Mesenchymal stem cell (in vitro differentiated cells and primary cell): ENCODE measurements around the gene CA10.

Source experiments
- DNase-seq: peaks from one replicate; pipeline ENCODE4 v3.0.0-alpha.2; 2013
- H2AFZ ChIP-seq: one replicate; pipeline ENCODE4 v1.6.1; 2013; ENCODE audit warnings: low read depth, mild to moderate bottlenecking, control low read depth, inconsistent platforms, low read length, moderate library complexity
- H2AK5ac ChIP-seq: 2 replicates; pipeline ENCODE4 v1.6.1; 2013; ENCODE audit warnings: low read length, moderate library complexity, mild to moderate bottlenecking, inconsistent platforms; ENCODE audit not compliant: severe bottlenecking
- H2BK120ac ChIP-seq: one replicate; pipeline ENCODE4 v1.6.1; 2013; ENCODE audit warnings: low read depth, mild to moderate bottlenecking, inconsistent platforms, low read length, moderate library complexity
- H2BK12ac ChIP-seq, 2 experiments: one replicate each; pipeline ENCODE4 v1.6.1; 2013; ENCODE audit warnings: inconsistent platforms in 2 of 2, low read length in 2 of 2, mild to moderate bottlenecking in 2 of 2, moderate library complexity in 2 of 2, control low read depth in 1 of 2
- H2BK15ac ChIP-seq: one replicate; pipeline ENCODE4 v1.6.1; 2013; ENCODE audit warnings: mild to moderate bottlenecking, low read depth, inconsistent platforms; ENCODE audit not compliant: poor library complexity, severe bottlenecking
- H2BK5ac ChIP-seq: 2 replicates; pipeline ENCODE4 v1.6.1; 2013; ENCODE audit warnings: low read depth, mild to moderate bottlenecking, low read length, control low read depth, inconsistent platforms; ENCODE audit not compliant: poor library complexity, severe bottlenecking
- H3K14ac ChIP-seq, 2 experiments: one replicate each; pipeline ENCODE4 v1.6.1; 2013; ENCODE audit warnings: inconsistent platforms in 2 of 2, low read length in 2 of 2, control low read depth in 1 of 2, mild to moderate bottlenecking in 1 of 2, moderate library complexity in 1 of 2
- H3K18ac ChIP-seq, 2 experiments: one replicate each; pipeline ENCODE4 v1.6.1; 2013; ENCODE audit warnings: inconsistent platforms in 2 of 2, low read length in 2 of 2, control low read depth in 1 of 2, low read depth in 1 of 2, mild to moderate bottlenecking in 1 of 2
- H3K23ac ChIP-seq, 2 experiments: one replicate each; pipeline ENCODE4 v1.6.1; 2013; ENCODE audit warnings: inconsistent platforms in 2 of 2, low read length in 2 of 2, mild to moderate bottlenecking in 2 of 2, moderate library complexity in 2 of 2, control low read depth in 1 of 2
- H3K27ac ChIP-seq: 2 replicates; pipeline ENCODE4 v1.5.1; 2013; ENCODE audit warnings: mild to moderate bottlenecking, moderate library complexity, low read length, control low read depth, inconsistent platforms; ENCODE audit not compliant: poor library complexity, severe bottlenecking
- H3K27me3 ChIP-seq, 2 experiments: 2 replicates each; pipeline versions ENCODE4 v1.6.1 to v1.7.0; 2013; ENCODE audit warnings: low read length in 2 of 2, mild to moderate bottlenecking in 2 of 2, moderate library complexity in 2 of 2, control low read depth in 1 of 2, inconsistent platforms in 1 of 2; ENCODE audit not compliant: control insufficient read depth in 1 of 2, insufficient read depth in 1 of 2
- H3K36me3 ChIP-seq, 2 experiments: 2 replicates each; pipeline versions ENCODE4 v1.6.1 to v1.7.0; 2013; ENCODE audit warnings: low read length in 2 of 2, control low read depth in 1 of 2, inconsistent platforms in 1 of 2, low read depth in 1 of 2, mild to moderate bottlenecking in 1 of 2; ENCODE audit not compliant: insufficient read depth in 2 of 2, control insufficient read depth in 1 of 2
- H3K4ac ChIP-seq, 2 experiments: one replicate each; pipeline ENCODE4 v1.6.1; 2013; ENCODE audit warnings: inconsistent platforms in 2 of 2, low read length in 2 of 2, mild to moderate bottlenecking in 2 of 2, moderate library complexity in 2 of 2, control low read depth in 1 of 2, low read depth in 1 of 2
- H3K4me1 ChIP-seq: 2 replicates; pipeline ENCODE4 v1.6.1; 2013; ENCODE audit warnings: low read depth, low read length, control low read depth; ENCODE audit not compliant: control insufficient read depth, insufficient read depth
- H3K4me2 ChIP-seq: 2 replicates; pipeline ENCODE4 v1.6.1; 2013; ENCODE audit warnings: low read length, mild to moderate bottlenecking, inconsistent platforms; ENCODE audit not compliant: poor library complexity, severe bottlenecking
- H3K4me3 ChIP-seq, 2 experiments: 2 replicates each; pipeline versions ENCODE4 v1.5.1 to v1.7.0; 2013; ENCODE audit warnings: low read length in 2 of 2, mild to moderate bottlenecking in 2 of 2, control low read depth in 1 of 2, low read depth in 1 of 2; ENCODE audit not compliant: insufficient read depth in 1 of 2
- H3K79me1 ChIP-seq: replicated peaks from 2 replicates; pipeline ENCODE4 v1.6.1; 2013; ENCODE audit warnings: mild to moderate bottlenecking, control low read depth, low read length, inconsistent platforms; ENCODE audit not compliant: poor library complexity, severe bottlenecking
- H3K9ac ChIP-seq: 2 replicates; pipeline ENCODE4 v1.7.0; 2013; ENCODE audit warnings: mild to moderate bottlenecking, low read length, moderate library complexity
- H3K9me3 ChIP-seq: 2 replicates; pipeline ENCODE4 v1.7.0; 2013; ENCODE audit warnings: mild to moderate bottlenecking, low read length; ENCODE audit not compliant: control insufficient read depth
- H4K8ac ChIP-seq: one replicate; pipeline ENCODE4 v1.6.1; 2013; ENCODE audit warnings: inconsistent platforms, mild to moderate bottlenecking, low read length, moderate library complexity
- H4K91ac ChIP-seq: one replicate; pipeline ENCODE4 v1.6.1; 2013; ENCODE audit warnings: mild to moderate bottlenecking, low read length, inconsistent platforms
- WGBS: methylation state at CpG from one replicate; pipeline ENCODE4 v1.1.7; 2013; ENCODE audit warnings: mixed read lengths; 5-methylcytosine and 5-hydroxymethylcytosine counted together

Gene CA10

GRCh38 chr17:51683291-51683690 lies 475.2 kb downstream of the CA10 start:
- no peaks in the 10 kb centered on the region for H3K9me3 ChIP-seq
- H2AK5ac ChIP-seq, result no peak overlapping the region
- 88% methylated on average over 10 of the region's 10 CpGs for WGBS
- no peaks in the 10 kb centered on the region for H3K27me3 ChIP-seq
- no peak overlapping the region for H2BK15ac ChIP-seq
- H3K36me3 ChIP-seq, result no peaks in the 10 kb centered on the region
- no peak overlapping the region for H3K4me3 ChIP-seq
- H3K4me2 ChIP-seq, result no peak overlapping the region
- no peak overlapping the region for H3K9ac ChIP-seq
- no peak overlapping the region for H3K18ac ChIP-seq
- H4K8ac ChIP-seq, result no peak overlapping the region
- H3K4me1 ChIP-seq, result no peaks in the 10 kb centered on the region
- H2BK120ac ChIP-seq, result no peak overlapping the region
- H3K14ac ChIP-seq, result no peak overlapping the region
- H3K4ac ChIP-seq, result no peak overlapping the region
- no peak overlapping the region for H2BK5ac ChIP-seq
- no peaks in the 10 kb centered on the region for H3K79me1 ChIP-seq
- no peak overlapping the region for H3K27ac ChIP-seq
- DNase-seq, result no peak
- H3K23ac ChIP-seq, result no peak overlapping the region
- H4K91ac ChIP-seq, result no peak overlapping the region
- H2BK12ac ChIP-seq, result no peak overlapping the region
- H2AFZ ChIP-seq, result no peak overlapping the region

- Histone ChIP-seq H3K14ac (no peak overlapping the region), H2BK5ac (no peak overlapping the region), H3K9ac (no peak overlapping the region)
Observed at GRCh38 chr17:51682115-51682514, 476.4 kb downstream of the CA10 start.

GRCh38 chr17:51677875-51678274 lies 480.6 kb downstream of the CA10 start:
- 90% methylated on average over 1 of the region's 1 CpG for WGBS
- DNase-seq, result no peak
- H3K14ac ChIP-seq, result no peak overlapping the region
- no peak overlapping the region for H2BK12ac ChIP-seq
- H3K27me3 ChIP-seq, result no peaks in the 10 kb centered on the region
- no peaks in the 10 kb centered on the region for H3K36me3 ChIP-seq
- no peak overlapping the region for H2AK5ac ChIP-seq
- H2BK15ac ChIP-seq, result no peak overlapping the region
- H2AFZ ChIP-seq, result no peak overlapping the region
- no peak overlapping the region for H2BK5ac ChIP-seq
- H3K4ac ChIP-seq, result no peak overlapping the region
- no peak overlapping the region for H3K27ac ChIP-seq
- H3K18ac ChIP-seq, result no peak overlapping the region
- no peak overlapping the region for H3K23ac ChIP-seq
- H3K4me3 ChIP-seq, result no peak overlapping the region
- no peak overlapping the region for H3K9ac ChIP-seq
- no peaks in the 10 kb centered on the region for H3K79me1 ChIP-seq
- no peak overlapping the region for H4K91ac ChIP-seq
- no peaks in the 10 kb centered on the region for H3K9me3 ChIP-seq
- H3K4me2 ChIP-seq, result no peak overlapping the region
- no peak overlapping the region for H4K8ac ChIP-seq
- no peaks in the 10 kb centered on the region for H3K4me1 ChIP-seq
- no peak overlapping the region for H2BK120ac ChIP-seq

More at GRCh38 chr17:51682115-51682514, 476.4 kb downstream of the CA10 start:
- Histone ChIP-seq H3K27ac (no peak overlapping the region), H2BK120ac (no peak overlapping the region), H2AK5ac (no peak overlapping the region), H3K4me2 (no peak overlapping the region), H3K4me1 (no peaks in the 10 kb centered on the region), H3K23ac (no peak overlapping the region), H4K91ac (no peak overlapping the region), H2BK15ac (no peak overlapping the region), H2BK12ac (no peak overlapping the region), H3K18ac (no peak overlapping the region), H3K27me3 (no peaks in the 10 kb centered on the region), H3K79me1 (no peaks in the 10 kb centered on the region), H3K9me3 (no peaks in the 10 kb centered on the region), H3K4ac (no peak overlapping the region), H4K8ac (no peak overlapping the region), H3K4me3 (no peak overlapping the region), H3K36me3 (no peaks in the 10 kb centered on the region), H2AFZ (no peak overlapping the region)
- no peak for DNase-seq
- 54% methylated on average over 5 of the region's 5 CpGs for WGBS

DNA sequence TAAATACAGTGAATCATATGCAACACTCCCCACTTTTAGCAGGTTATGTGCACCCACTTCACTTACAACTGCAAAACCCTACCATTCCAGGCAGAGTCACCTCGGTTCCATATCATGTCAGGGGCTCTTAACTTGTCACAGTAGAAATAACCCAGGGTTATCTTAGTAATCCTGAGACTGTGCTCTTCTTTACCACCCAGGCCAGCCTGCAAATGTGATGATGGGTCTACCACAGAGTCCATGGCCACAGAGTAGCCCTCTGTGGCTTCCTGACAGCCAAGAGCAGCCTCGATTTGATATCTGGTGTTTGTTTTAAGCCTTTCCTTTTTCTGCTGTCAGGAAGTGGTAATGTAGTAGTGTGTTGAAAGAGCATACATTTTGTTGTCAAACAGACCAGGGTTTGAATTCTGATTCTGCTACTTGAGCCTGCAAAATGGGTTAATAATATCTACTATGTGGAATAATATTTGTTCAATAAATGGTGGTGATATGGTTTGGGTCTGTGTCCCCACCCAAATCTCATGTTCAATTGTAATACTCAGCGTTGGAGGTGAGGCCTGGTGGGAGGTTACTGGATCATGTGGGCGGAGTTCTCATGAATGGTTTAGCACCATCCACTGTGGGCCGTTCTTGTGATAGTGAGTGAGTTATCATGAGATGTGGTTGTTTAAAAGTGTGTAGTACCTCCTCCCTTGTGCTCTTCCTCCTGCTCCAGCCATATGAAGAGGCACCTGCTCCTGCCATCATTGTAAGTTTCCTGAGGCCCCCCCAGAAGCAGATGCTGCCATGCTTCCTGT lies 481.6 kb downstream of the CA10 start:
- no peak overlapping the region for H4K91ac ChIP-seq
- H3K4me3 ChIP-seq, result no peak overlapping the region
- H4K8ac ChIP-seq, result no peak overlapping the region
- no peaks in the 10 kb centered on the region for H3K27me3 ChIP-seq
- no peak for DNase-seq
- H3K14ac ChIP-seq, result no peak overlapping the region
- H3K79me1 ChIP-seq, result no peaks in the 10 kb centered on the region
- 60% methylated on average over 4 of the region's 5 CpGs for WGBS
- no peak overlapping the region for H2BK15ac ChIP-seq
- H3K4me1 ChIP-seq, result no peaks in the 10 kb centered on the region
- no peak overlapping the region for H3K4ac ChIP-seq
- no peak overlapping the region for H2BK12ac ChIP-seq
- H3K27ac ChIP-seq, result no peak overlapping the region
- no peaks in the 10 kb centered on the region for H3K9me3 ChIP-seq
- H2BK120ac ChIP-seq, result no peak overlapping the region
- no peak overlapping the region for H2AFZ ChIP-seq
- H2AK5ac ChIP-seq, result no peak overlapping the region
- H3K23ac ChIP-seq, result no peak overlapping the region
- H2BK5ac ChIP-seq, result no peak overlapping the region
- no peak overlapping the region for H3K9ac ChIP-seq
- H3K36me3 ChIP-seq, result no peaks in the 10 kb centered on the region
- no peak overlapping the region for H3K4me2 ChIP-seq
- no peak overlapping the region for H3K18ac ChIP-seq
